Liver (tissue), 9 donors: ENCODE data around the gene BBS4. TPM values are rescaled to one million over a fixed set of nuclear protein-coding genes. Genes with fewer than 3 reads are reported as not detected.

Source experiments
- DNase-seq: peaks from one replicate; pipeline ENCODE4 v3.0.0-alpha.2; 2017; ENCODE audit warnings: low spot score
- H3K27ac ChIP-seq, 2 donors: one replicate each; pipeline ENCODE4 v1.7.0; 2013; ENCODE audit warnings: inconsistent platforms in 2 of 2, low read length in 2 of 2, control low read depth in 1 of 2, low read depth in 1 of 2, mild to moderate bottlenecking in 1 of 2
- H3K27me3 ChIP-seq, 4 donors: one replicate each; pipeline versions ENCODE4 v1.6.1 to v1.7.0; 2013; ENCODE audit warnings: low read length in 3 of 4, inconsistent platforms in 1 of 4, mild to moderate bottlenecking in 1 of 4, moderate library complexity in 1 of 4; ENCODE audit not compliant: control insufficient read depth in 4 of 4, insufficient read depth in 4 of 4
- H3K36me3 ChIP-seq, 4 donors: one replicate each; pipeline versions ENCODE4 v1.6.1 to v1.7.0; 2013; ENCODE audit warnings: low read length in 3 of 4, mild to moderate bottlenecking in 3 of 4, low read depth in 1 of 4, moderate library complexity in 1 of 4; ENCODE audit not compliant: control insufficient read depth in 4 of 4, insufficient read depth in 3 of 4
- H3K4me1 ChIP-seq, 4 donors: one replicate each; pipeline versions ENCODE4 v1.6.1 to v1.7.0; 2013; ENCODE audit warnings: low read length in 3 of 4, mild to moderate bottlenecking in 3 of 4, moderate library complexity in 1 of 4; ENCODE audit not compliant: control insufficient read depth in 4 of 4, insufficient read depth in 4 of 4
- H3K4me3 ChIP-seq, 3 donors: one replicate each; pipeline versions ENCODE4 v1.6.1 to v1.7.0; 2013; ENCODE audit warnings: low read length in 3 of 3, control low read depth in 1 of 3, low read depth in 1 of 3, mild to moderate bottlenecking in 1 of 3
- H3K9ac ChIP-seq, 2 donors: one replicate each; pipeline ENCODE4 v1.7.0; 2013; ENCODE audit warnings: low read length in 2 of 2, mild to moderate bottlenecking in 2 of 2, moderate library complexity in 2 of 2, control low read depth in 1 of 2, low read depth in 1 of 2
- H3K9me3 ChIP-seq, 4 donors: one replicate each; pipeline versions ENCODE4 v1.6.1 to v1.7.0; 2013; ENCODE audit warnings: low read length in 3 of 4; ENCODE audit not compliant: control insufficient read depth in 4 of 4
- EGR1 ChIP-seq, 2 donors: IDR thresholded peaks; 2 replicates each; pipeline ENCODE4 v1.6.1; 2016 to 2018; ENCODE audit warnings: antibody characterized with exemption in 2 of 2, low read depth in 2 of 2
- FOXA1 ChIP-seq: IDR thresholded peaks from 2 replicates; pipeline ENCODE4 v1.6.1; 2016; ENCODE audit warnings: antibody characterized with exemption
- FOXA2 ChIP-seq: IDR thresholded peaks from 2 replicates; pipeline ENCODE4 v1.6.1; 2016; ENCODE audit warnings: antibody characterized with exemption
- GABPA ChIP-seq, 2 donors: IDR thresholded peaks in 1 of 2; conservative IDR thresholded peaks in 1 of 2; 2 replicates each; pipeline ENCODE4 v1.6.1; 2016; ENCODE audit warnings: antibody characterized with exemption in 2 of 2, mild to moderate bottlenecking in 1 of 2, moderate library complexity in 1 of 2
- HNF4A ChIP-seq, 2 donors: conservative IDR thresholded peaks; 2 replicates each; pipeline ENCODE4 v1.6.1; 2016; ENCODE audit warnings: antibody characterized with exemption in 2 of 2, mild to moderate bottlenecking in 2 of 2
- HNF4G ChIP-seq: IDR thresholded peaks from 2 replicates; pipeline ENCODE4 v1.6.1; 2016; ENCODE audit warnings: antibody characterized with exemption
- JUND ChIP-seq, 2 donors: IDR thresholded peaks; 2 replicates each; pipeline ENCODE4 v1.6.1; 2016; ENCODE audit warnings: antibody characterized with exemption in 2 of 2
- NR2F2 ChIP-seq: IDR thresholded peaks from 2 replicates; pipeline ENCODE4 v1.6.1; 2016; ENCODE audit warnings: antibody characterized with exemption
- RAD21 ChIP-seq, 2 donors: IDR thresholded peaks; 2 replicates each; pipeline ENCODE4 v1.6.1; 2016; ENCODE audit warnings: antibody characterized with exemption in 2 of 2, mild to moderate bottlenecking in 2 of 2
- RXRA ChIP-seq, 2 donors: IDR thresholded peaks; 2 replicates each; pipeline ENCODE4 v1.6.1; 2017 to 2018; ENCODE audit warnings: antibody characterized with exemption in 2 of 2, mild to moderate bottlenecking in 1 of 2
- SP1 ChIP-seq: IDR thresholded peaks from 2 replicates; pipeline ENCODE4 v1.6.1; 2018; ENCODE audit warnings: antibody characterized with exemption, mild to moderate bottlenecking
- TAF1 ChIP-seq: conservative IDR thresholded peaks from 2 replicates; pipeline ENCODE4 v1.6.1; 2016; ENCODE audit warnings: antibody characterized with exemption, mild to moderate bottlenecking
- YY1 ChIP-seq: IDR thresholded peaks from 2 replicates; pipeline ENCODE4 v1.6.1; 2016; ENCODE audit warnings: antibody characterized with exemption, mild to moderate bottlenecking
- WGBS: extraction: QIAGEN DNeasy Blood & Tissue Kit; methylation state at CpG from one replicate; pipeline ENCODE4 v1.1.7; 2013; 5-methylcytosine and 5-hydroxymethylcytosine counted together
- polyA plus RNA-seq, 2 donors: library from polyadenylated mRNA; stranded (reverse) in 1 of 2; unstranded in 1 of 2; fragments of 200-250 nt in 1 of 2; fragments of >200 nt in 1 of 2; fragmentation: Nextera tagmentation in 1 of 2; extraction: Ambion mirVana in 1 of 2; gene quantifications; one replicate each; pipeline versions ENCODE4 v1.2.1 to v1.2.3, GENCODE V29; 2013 to 2015
- total RNA-seq, 2 donors: library from RNA; depleted of rRNA; stranded (reverse); fragments of >200 nt; gene quantifications; one replicate each; pipeline ENCODE4 v1.2.3, GENCODE V29; 2014
- TF ChIP-seq, protein P1 (sequence below): IDR thresholded peaks from 2 replicates; pipeline ENCODE4 v1.6.1; 2016; ENCODE audit warnings: antibody characterized with exemption, mild to moderate bottlenecking
- TF ChIP-seq, protein P2 (sequence below): IDR thresholded peaks from 2 replicates; pipeline ENCODE4 v1.6.1; 2016; ENCODE audit warnings: antibody characterized with exemption
- TF ChIP-seq, protein P3 (sequence below): IDR thresholded peaks from 2 replicates; pipeline ENCODE4 v1.6.1; 2016; ENCODE audit warnings: antibody characterized with exemption
- TF ChIP-seq, protein P4 (sequence below): fragments of 150-350 bp; IDR thresholded peaks from 2 replicates; pipeline ENCODE4 v1.5.1; 2017; ENCODE audit warnings: improper control_type of control experiment, low read depth, low read length; ENCODE audit not compliant: missing input control
- donor health status: healthy.
- donor health status: healthy.
- donor health status: healthy.
- donor health status: healthy.
- donor health status: healthy.

The BBS4 gene
- total and polyA plus RNA-seq, 4 donors, result 4.8 to 16.0 (median 8.3) TPM

DNA sequence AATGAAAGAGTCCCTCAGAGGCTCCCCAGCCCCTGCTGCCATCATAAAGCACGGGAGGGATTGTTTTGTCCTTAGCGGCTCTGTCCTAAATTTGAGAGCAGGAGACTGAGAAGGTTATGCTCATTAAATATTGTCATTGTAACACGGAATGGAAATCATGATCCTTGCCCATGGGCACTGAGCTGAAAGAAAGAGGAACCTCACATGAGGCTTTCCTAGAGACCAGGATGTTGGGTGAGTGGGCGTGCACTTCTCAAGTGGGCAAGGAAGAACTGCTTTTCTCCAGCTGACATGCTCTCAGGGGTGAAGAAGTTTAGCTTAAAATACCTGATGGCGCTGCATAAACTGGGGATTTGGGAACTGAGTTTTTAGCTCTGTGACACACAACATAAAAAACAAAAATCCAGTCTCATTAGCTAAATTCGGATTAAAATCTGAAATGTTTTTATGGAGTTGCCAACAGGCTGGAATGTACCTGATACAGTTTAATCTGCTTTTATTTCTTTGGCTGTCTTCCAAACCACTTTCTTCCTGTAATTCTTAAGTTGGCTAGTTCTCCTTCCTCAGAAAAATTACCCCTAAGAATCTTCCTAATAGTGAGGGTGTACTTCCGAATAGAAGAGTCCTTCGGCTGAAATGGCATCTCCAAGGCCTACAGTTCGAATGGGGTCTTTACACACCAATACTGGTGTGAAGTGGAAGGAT, 65.9 kb downstream of the BBS4 start:
- Histone ChIP-seq H3K4me1 (no peaks in the 10 kb centered on the region), H3K4me3 (no peak overlapping the region), H3K9me3 (no peaks in the 10 kb centered on the region), H3K27me3 (no peaks in the 10 kb centered on the region), H3K9ac (no peak overlapping the region), H3K36me3 (peaks cover 8 to 47% (median 40%) of the 10 kb centered on the region in 4 donors), H3K27ac (no peak overlapping the region)
- WGBS, result 86% methylated on average over 9 of the region's 9 CpGs
- no peak for DNase-seq
- no peak for TF ChIP-seq TAF1
- no peak for TF ChIP-seq EGR1 (IDR thresholded peaks at IDR 0.05; ENCODE audit: low read depth in 2 of 2)
- no peak for TF ChIP-seq RAD21 (IDR thresholded peaks at IDR 0.05)
- no peak for TF ChIP-seq JUND (IDR thresholded peaks at IDR 0.05)
- no peak for TF ChIP-seq GABPA (IDR thresholded peaks at IDR 0.05 in 1 of 2, conservative IDR thresholded peaks at IDR 0.05 in 1 of 2)
- TF ChIP-seq, protein P1, sequence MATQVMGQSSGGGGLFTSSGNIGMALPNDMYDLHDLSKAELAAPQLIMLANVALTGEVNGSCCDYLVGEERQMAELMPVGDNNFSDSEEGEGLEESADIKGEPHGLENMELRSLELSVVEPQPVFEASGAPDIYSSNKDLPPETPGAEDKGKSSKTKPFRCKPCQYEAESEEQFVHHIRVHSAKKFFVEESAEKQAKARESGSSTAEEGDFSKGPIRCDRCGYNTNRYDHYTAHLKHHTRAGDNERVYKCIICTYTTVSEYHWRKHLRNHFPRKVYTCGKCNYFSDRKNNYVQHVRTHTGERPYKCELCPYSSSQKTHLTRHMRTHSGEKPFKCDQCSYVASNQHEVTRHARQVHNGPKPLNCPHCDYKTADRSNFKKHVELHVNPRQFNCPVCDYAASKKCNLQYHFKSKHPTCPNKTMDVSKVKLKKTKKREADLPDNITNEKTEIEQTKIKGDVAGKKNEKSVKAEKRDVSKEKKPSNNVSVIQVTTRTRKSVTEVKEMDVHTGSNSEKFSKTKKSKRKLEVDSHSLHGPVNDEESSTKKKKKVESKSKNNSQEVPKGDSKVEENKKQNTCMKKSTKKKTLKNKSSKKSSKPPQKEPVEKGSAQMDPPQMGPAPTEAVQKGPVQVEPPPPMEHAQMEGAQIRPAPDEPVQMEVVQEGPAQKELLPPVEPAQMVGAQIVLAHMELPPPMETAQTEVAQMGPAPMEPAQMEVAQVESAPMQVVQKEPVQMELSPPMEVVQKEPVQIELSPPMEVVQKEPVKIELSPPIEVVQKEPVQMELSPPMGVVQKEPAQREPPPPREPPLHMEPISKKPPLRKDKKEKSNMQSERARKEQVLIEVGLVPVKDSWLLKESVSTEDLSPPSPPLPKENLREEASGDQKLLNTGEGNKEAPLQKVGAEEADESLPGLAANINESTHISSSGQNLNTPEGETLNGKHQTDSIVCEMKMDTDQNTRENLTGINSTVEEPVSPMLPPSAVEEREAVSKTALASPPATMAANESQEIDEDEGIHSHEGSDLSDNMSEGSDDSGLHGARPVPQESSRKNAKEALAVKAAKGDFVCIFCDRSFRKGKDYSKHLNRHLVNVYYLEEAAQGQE, result no peak
- TF ChIP-seq, protein P2, sequence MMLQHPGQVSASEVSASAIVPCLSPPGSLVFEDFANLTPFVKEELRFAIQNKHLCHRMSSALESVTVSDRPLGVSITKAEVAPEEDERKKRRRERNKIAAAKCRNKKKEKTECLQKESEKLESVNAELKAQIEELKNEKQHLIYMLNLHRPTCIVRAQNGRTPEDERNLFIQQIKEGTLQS, result no peak
- TF ChIP-seq YY1, result no peak
- TF ChIP-seq NR2F2, result no peak
- TF ChIP-seq FOXA1, result no peak
- TF ChIP-seq, protein P3, sequence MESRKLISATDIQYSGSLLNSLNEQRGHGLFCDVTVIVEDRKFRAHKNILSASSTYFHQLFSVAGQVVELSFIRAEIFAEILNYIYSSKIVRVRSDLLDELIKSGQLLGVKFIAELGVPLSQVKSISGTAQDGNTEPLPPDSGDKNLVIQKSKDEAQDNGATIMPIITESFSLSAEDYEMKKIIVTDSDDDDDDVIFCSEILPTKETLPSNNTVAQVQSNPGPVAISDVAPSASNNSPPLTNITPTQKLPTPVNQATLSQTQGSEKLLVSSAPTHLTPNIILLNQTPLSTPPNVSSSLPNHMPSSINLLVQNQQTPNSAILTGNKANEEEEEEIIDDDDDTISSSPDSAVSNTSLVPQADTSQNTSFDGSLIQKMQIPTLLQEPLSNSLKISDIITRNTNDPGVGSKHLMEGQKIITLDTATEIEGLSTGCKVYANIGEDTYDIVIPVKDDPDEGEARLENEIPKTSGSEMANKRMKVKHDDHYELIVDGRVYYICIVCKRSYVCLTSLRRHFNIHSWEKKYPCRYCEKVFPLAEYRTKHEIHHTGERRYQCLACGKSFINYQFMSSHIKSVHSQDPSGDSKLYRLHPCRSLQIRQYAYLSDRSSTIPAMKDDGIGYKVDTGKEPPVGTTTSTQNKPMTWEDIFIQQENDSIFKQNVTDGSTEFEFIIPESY, result no peak
- no peak for TF ChIP-seq HNF4A (conservative IDR thresholded peaks at IDR 0.05)
- TF ChIP-seq, protein P4, sequence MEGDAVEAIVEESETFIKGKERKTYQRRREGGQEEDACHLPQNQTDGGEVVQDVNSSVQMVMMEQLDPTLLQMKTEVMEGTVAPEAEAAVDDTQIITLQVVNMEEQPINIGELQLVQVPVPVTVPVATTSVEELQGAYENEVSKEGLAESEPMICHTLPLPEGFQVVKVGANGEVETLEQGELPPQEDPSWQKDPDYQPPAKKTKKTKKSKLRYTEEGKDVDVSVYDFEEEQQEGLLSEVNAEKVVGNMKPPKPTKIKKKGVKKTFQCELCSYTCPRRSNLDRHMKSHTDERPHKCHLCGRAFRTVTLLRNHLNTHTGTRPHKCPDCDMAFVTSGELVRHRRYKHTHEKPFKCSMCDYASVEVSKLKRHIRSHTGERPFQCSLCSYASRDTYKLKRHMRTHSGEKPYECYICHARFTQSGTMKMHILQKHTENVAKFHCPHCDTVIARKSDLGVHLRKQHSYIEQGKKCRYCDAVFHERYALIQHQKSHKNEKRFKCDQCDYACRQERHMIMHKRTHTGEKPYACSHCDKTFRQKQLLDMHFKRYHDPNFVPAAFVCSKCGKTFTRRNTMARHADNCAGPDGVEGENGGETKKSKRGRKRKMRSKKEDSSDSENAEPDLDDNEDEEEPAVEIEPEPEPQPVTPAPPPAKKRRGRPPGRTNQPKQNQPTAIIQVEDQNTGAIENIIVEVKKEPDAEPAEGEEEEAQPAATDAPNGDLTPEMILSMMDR, result no peak
- TF ChIP-seq SP1, result no peak
- TF ChIP-seq HNF4G, result no peak
- TF ChIP-seq RXRA (IDR thresholded peaks at IDR 0.05), result no peak
- no peak for TF ChIP-seq FOXA2
